Heart left ventricle (tissue), 16 donors: ENCODE data around the gene WNT6. TPM values are rescaled to one million over a fixed set of nuclear protein-coding genes. Genes with fewer than 3 reads are reported as not detected.
"Not testable (repeated sequence)": the region's sequence is repeated elsewhere in the genome, so short reads cannot be mapped to it uniquely, and the experiment has no call there.

ENCODE experiments used
- ATAC-seq, 4 donors: fragments of 200-7000 bp; cut with Tn5 transposase; one replicate each; pipeline ENCODE4 v1.9.1; 2020 to 2022; ENCODE audit warnings: moderate library complexity in 4 of 4, mild to moderate bottlenecking in 3 of 4, moderate number of reproducible peaks in 1 of 4
- DNase-seq, 5 donors: peaks; one replicate each; pipeline ENCODE4 v3.0.0-alpha.2; 2020
- H3K27ac ChIP-seq, 12 donors: fragments of 200-600 bp; sonication (generic) in 4 of 12; one replicate each; pipeline versions ENCODE4 v1.5.0 to v1.8.0; 2016 to 2022; ENCODE audit warnings: mild to moderate bottlenecking in 2 of 12
- H3K27me3 ChIP-seq, 9 donors: fragments of 200-600 bp; sonication (generic) in 2 of 9; one replicate each; pipeline versions ENCODE4 v1.5.1 to v1.8.0; 2016 to 2022; ENCODE audit warnings: mild to moderate bottlenecking in 3 of 9
- H3K36me3 ChIP-seq, 9 donors: fragments of 200-600 bp; sonication (generic) in 2 of 9; one replicate each; pipeline versions ENCODE4 v1.5.0 to v1.8.0; 2018 to 2022; ENCODE audit warnings: mild to moderate bottlenecking in 2 of 9
- H3K4me1 ChIP-seq, 12 donors: fragments of 200-600 bp; sonication (generic) in 4 of 12; one replicate each; pipeline versions ENCODE4 v1.5.0 to v1.8.0; 2016 to 2022; ENCODE audit warnings: mild to moderate bottlenecking in 3 of 12
- H3K4me3 ChIP-seq, 12 donors: fragments of 200-600 bp; sonication (generic) in 4 of 12; one replicate each; pipeline versions ENCODE4 v1.5.0 to v1.8.0; 2017 to 2022; ENCODE audit warnings: mild to moderate bottlenecking in 9 of 12, moderate library complexity in 4 of 12
- H3K9me3 ChIP-seq, 12 donors: fragments of 200-600 bp; sonication (generic) in 4 of 12; one replicate each; pipeline versions ENCODE4 v1.5.0 to v1.8.0; 2016 to 2022; ENCODE audit warnings: mild to moderate bottlenecking in 1 of 12
- POLR2A ChIP-seq, 2 donors: fragments of 450-650 bp; IDR thresholded peaks; one replicate each; pipeline ENCODE4 v1.6.1; 2017; ENCODE audit warnings: antibody characterized with exemption in 2 of 2, mild to moderate bottlenecking in 2 of 2, moderate library complexity in 2 of 2
- WGBS, 4 donors: extraction: QIAGEN DNeasy Blood & Tissue Kit in 2 of 4; methylation state at CpG; one replicate each; pipeline versions ENCODE4 v1.1.5 to v1.1.7; 2013 to 2018; 5-methylcytosine and 5-hydroxymethylcytosine counted together
- intact Hi-C, 10 donors: fragments of 100-400 bp; cut with DNase I; formaldehyde crosslinking; loops; one replicate each; pipeline versions ENCODE4 v1.11.1 to v1.14.2; 2022
- polyA plus RNA-seq, 2 donors: library from polyadenylated mRNA; stranded (reverse); fragments of 200-250 nt; gene quantifications; one replicate each; pipeline ENCODE4 v1.2.3, GENCODE V29; 2013
- total RNA-seq, 9 donors: library from RNA; depleted of rRNA in 2 of 9; stranded (reverse); fragments of >200 nt in 2 of 9; fragmentation: NEBNext Ultra II Directional in 3 of 9; extraction: Animal tissue kit (Norgen Biotek cat#: 25700) in 3 of 9; gene quantifications; one replicate each; pipeline versions ENCODE4 v1.1.0 to v1.2.4, GENCODE V29; 2016 to 2023
- TF ChIP-seq, protein P1 (sequence below), 12 donors: fragments of 200-600 bp; sonication (generic) in 4 of 12; IDR thresholded peaks; one replicate each; pipeline versions ENCODE4 v1.5.0 to v1.8.0; 2018 to 2022; ENCODE audit warnings: antibody characterized with exemption in 12 of 12, mild to moderate bottlenecking in 5 of 12
- donor health status: ischemic (EF 13 %, LVEDD 7.1; RV severe dilation, severe dysfunction).
- donor health status: healthy with polysubstance abuse.
- donor health status: DM: no; HTN: yes; CAD: no.
- donor health status: DM: no; HTN: no; CAD: no.
- donor health status: ischemic (EF 25% LVEDD 6.9; RV normal size, moderate dysfunction).
- donor health status: ischemic (EF 25% LVEDD 5.7; RV mildly dilated, moderate dysfunction).
- donor health status: healthy.
- donor health status: DM: yes; HTN: yes; CAD: no.
- donor health status: ischemic (EF 35%, LVEDD 5.7; RV mildly dilated, moderate dysfunction).
- donor health status: nonischemic (EF 11% LVEDD 7.7; RV severe dilation, severe dysfunction).
- donor health status: DM: yes; HTN: yes; CAD: no.
- donor health status: PGD.
- donor health status: ischemic (EF 29% LVEDD 5.4; RV normal size, mild dysfunction).
- donor health status: nonischemic (EF 23%, LVEDD 6.1; RV moderate dilation, normal function).

The WNT6 gene
- total and polyA plus RNA-seq, 11 donors = 0.34 to 13.1 (median 1.00) TPM

DNA sequence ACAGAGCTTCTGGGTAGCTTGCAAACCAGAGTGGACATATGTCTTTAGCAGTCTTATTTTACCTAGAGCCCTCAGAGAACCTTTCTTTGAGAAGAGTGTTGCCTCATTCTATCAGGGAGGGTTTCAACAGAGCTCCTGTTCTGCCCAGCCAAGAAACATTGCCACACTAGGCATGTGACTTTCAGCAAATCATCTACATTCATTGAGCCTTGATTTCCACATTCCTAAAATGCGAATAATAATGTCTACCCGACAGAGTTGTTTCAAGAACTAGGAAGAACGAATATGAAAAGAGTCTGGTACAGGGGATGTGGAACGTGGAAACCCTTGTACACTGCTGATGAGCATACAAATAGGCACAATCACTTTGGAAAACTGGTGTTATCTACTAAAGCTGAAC, 20.2 kb upstream of the WNT6 start:
- WGBS, 4 donors = 67 to 75% (median 70%) methylated on average over 4 of the region's 4 CpGs
- no peak for TF ChIP-seq POLR2A (IDR thresholded peaks at IDR 0.05)
- TF ChIP-seq, protein P1, sequence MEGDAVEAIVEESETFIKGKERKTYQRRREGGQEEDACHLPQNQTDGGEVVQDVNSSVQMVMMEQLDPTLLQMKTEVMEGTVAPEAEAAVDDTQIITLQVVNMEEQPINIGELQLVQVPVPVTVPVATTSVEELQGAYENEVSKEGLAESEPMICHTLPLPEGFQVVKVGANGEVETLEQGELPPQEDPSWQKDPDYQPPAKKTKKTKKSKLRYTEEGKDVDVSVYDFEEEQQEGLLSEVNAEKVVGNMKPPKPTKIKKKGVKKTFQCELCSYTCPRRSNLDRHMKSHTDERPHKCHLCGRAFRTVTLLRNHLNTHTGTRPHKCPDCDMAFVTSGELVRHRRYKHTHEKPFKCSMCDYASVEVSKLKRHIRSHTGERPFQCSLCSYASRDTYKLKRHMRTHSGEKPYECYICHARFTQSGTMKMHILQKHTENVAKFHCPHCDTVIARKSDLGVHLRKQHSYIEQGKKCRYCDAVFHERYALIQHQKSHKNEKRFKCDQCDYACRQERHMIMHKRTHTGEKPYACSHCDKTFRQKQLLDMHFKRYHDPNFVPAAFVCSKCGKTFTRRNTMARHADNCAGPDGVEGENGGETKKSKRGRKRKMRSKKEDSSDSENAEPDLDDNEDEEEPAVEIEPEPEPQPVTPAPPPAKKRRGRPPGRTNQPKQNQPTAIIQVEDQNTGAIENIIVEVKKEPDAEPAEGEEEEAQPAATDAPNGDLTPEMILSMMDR (IDR thresholded peaks at IDR 0.05) = no peak
- H3K36me3 ChIP-seq = no peaks in the 10 kb centered on the region
- intact Hi-C loops = no loop called here
- DNase-seq (no peak), ATAC-seq (peak in 1 of 4 donors; percentile 61)
- peaks cover 0 to 19% (median 6%) of the 10 kb centered on the region in 12 donors for H3K9me3 ChIP-seq
- H3K4me1 ChIP-seq = peaks cover 0 to 16% (median 0%) of the 10 kb centered on the region in 12 donors
- H3K4me3 ChIP-seq = no peak overlapping the region
- peaks cover 0 to 37% (median 0%) of the 10 kb centered on the region in 9 donors for H3K27me3 ChIP-seq
- H3K27ac ChIP-seq = peak overlapping the region in 1 of 12 donors; percentile 28

DNA sequence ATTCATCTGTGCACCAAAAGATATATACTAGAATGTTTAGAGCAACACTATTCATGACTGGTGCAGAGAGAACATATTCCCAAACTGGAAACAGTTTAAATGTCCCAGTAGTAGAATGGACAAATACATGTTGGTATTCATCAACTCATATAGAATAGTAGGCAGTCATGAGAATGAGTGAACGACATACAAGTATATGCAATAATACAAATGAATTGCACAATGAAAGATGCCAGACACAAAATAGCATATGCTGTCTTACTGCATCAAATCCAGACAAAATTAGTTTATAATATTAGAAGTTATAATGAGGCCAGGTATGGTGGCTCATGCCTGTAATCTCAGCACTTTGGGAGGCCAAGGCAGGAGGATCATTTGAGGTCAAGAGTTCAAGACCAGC, 19.7 kb upstream of the WNT6 start:
- H3K27me3 ChIP-seq = peaks cover 0 to 33% (median 0%) of the 10 kb centered on the region in 9 donors
- H3K27ac ChIP-seq = peak overlapping the region in 1 of 12 donors; percentile 28
- peaks cover 0 to 20% (median 6%) of the 10 kb centered on the region in 12 donors for H3K9me3 ChIP-seq
- H3K4me3 ChIP-seq = no peak overlapping the region
- TF ChIP-seq, protein P1 (IDR thresholded peaks at IDR 0.05) = no peak
- TF ChIP-seq POLR2A (IDR thresholded peaks at IDR 0.05) = no peak
- no peaks in the 10 kb centered on the region for H3K36me3 ChIP-seq
- DNase-seq (no peak), ATAC-seq (no peak)
- 83 to 91% (median 86%) methylated on average over 1 of the region's 1 CpG for WGBS, 4 donors
- H3K4me1 ChIP-seq = peaks cover 0 to 16% (median 0%) of the 10 kb centered on the region in 12 donors
- intact Hi-C loops = loop anchor here in 1 of 10 donors (5.0 kb wide), 1 partner anchor 133 kb away; no protein-coding TSS in a partner anchor

DNA sequence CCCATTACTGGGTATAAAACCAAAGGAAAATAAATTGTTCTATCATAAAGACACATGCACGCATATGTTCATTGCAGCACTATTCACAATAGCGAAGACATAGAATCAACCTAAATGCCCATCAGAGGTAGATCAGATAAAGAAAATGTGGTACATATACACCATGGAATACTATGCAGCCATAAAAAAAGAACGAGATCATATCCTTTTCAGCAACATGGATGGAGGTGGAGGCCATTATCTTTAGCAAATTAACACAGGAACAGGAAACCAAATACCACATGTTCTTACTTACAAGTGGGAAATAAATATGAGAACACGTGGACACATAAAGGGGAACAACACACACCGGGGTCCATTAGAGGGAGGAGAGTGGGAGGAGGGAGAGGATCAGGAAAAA, 15.3 kb upstream of the WNT6 start:
- H3K27me3 ChIP-seq = peaks cover 0 to 28% (median 8%) of the 10 kb centered on the region in 9 donors
- not testable (repeated sequence) for H3K36me3 ChIP-seq, H3K27ac ChIP-seq, H3K4me3 ChIP-seq, DNase-seq, ATAC-seq, H3K9me3 ChIP-seq
- 76 to 90% (median 79%) methylated on average over 5 of the region's 5 CpGs for WGBS, 4 donors
- intact Hi-C loops = loop anchor here in 1 of 10 donors (5.0 kb wide), 1 partner anchor 137 kb away; no protein-coding TSS in a partner anchor
- H3K4me1 ChIP-seq = peaks cover 0 to 12% (median 0%) of the 10 kb centered on the region in 12 donors

DNA sequence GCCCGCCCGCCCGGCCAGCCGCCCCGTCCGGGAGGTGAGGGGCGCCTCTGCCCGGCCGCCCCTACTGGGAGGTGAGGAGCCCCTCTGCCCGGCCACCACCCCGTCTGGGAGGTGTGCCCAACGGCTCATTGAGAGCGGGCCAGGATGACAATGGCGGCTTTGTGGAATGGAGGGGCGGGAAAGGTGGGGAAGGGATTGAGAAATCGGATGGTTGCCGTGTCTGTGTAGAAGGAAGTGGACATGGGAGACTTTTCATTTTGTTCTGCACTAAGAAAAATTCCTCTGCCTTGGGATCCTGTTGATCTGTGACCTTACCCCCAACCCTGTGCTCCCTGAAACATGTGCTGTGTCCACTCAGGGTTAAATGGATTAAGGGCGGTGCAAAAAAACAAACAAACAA, 12.6 kb upstream of the WNT6 start:
- H3K4me1 ChIP-seq, H3K36me3 ChIP-seq, DNase-seq, ATAC-seq, H3K27ac ChIP-seq, H3K9me3 ChIP-seq, H3K4me3 ChIP-seq: not testable (repeated sequence)
- peaks cover 0 to 45% (median 14%) of the 10 kb centered on the region in 9 donors for H3K27me3 ChIP-seq
- 82 to 87% (median 85%) methylated on average over 8 to 18 of the region's 18 CpGs for WGBS, 4 donors
- intact Hi-C loops = loop anchor here in 9 of 10 donors (1.0 to 5.0 kb wide), 4 partner anchors 135 to 137 kb away; partner anchors contain the start of gene TTLL4 (in 7 of the 9)

DNA sequence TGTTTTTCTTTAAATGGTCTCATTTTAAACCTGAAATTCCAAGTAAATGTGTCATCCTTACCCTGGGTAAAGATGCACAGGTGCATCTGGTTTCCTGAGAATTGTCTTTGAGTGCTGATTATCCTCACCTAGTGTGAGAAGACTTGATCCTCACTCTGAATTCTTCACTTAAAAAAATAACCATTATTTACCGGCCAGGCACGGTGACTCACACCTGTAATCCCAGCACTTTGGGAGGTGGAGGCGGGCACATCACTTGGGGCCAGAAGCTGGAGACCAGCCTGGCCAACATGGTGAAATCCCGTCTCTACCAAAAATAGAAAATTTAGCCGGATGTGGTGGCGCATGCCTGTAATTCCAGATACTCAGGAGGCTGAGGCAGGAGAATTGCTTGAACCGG, 9.9 kb upstream of the WNT6 start:
- Histone ChIP-seq H3K27ac (no peak overlapping the region), H3K9me3 (no peaks in the 10 kb centered on the region), H3K4me1 (peaks cover 0 to 4% (median 0%) of the 10 kb centered on the region in 12 donors), H3K27me3 (peaks cover 0 to 69% (median 31%) of the 10 kb centered on the region in 9 donors), H3K4me3 (no peak overlapping the region), H3K36me3 (no peaks in the 10 kb centered on the region)
- WGBS, 4 donors = 63 to 75% (median 67%) methylated on average over 7 of the region's 7 CpGs
- ATAC-seq = no peak
- no peak for DNase-seq
- intact Hi-C loops = loop anchor here in 6 of 10 donors (5.0 to 10.0 kb wide), 4 partner anchors 48 to 305 kb away; partner anchors contain the start of gene TTLL4 (in 5 of the 6)
- TF ChIP-seq, protein P1 (IDR thresholded peaks at IDR 0.05) = no peak
- TF ChIP-seq POLR2A (IDR thresholded peaks at IDR 0.05) = no peak
